ENCODE data around the gene FRY. TPM values are rescaled to one million over a fixed set of nuclear protein-coding genes. Genes with fewer than 3 reads are reported as not detected.

The FRY gene
- polyA plus RNA-seq, 2 donors, result 2.4 to 4.3 TPM

GRCh38 chr13:32086791-32087441 is 55.3 kb downstream of the FRY start:
- WGBS, 2 donors, result 72 to 79% methylated on average over 4 of the region's 4 CpGs
- Histone ChIP-seq H3K4me3 (ENCODE audit: low read depth in 1 of 2, low read length in 2 of 2) (no peak overlapping the region), H3K27ac (ENCODE audit: low read depth in 2 of 2, low read length in 1 of 2) (no peak overlapping the region), H3K9me3 (ENCODE audit: control insufficient read depth in 2 of 2, insufficient read depth in 1 of 2, low read depth in 1 of 2, low read length in 1 of 2) (no peaks in the 10 kb centered on the region), H3K27me3 (ENCODE audit: control insufficient read depth in 1 of 2, insufficient read depth in 2 of 2, low read length in 2 of 2) (no peaks in the 10 kb centered on the region), H3K4me1 (ENCODE audit: control insufficient read depth in 2 of 2, insufficient read depth in 2 of 2, low read length in 1 of 2) (no peaks in the 10 kb centered on the region), H3K36me3 (ENCODE audit: control insufficient read depth in 2 of 2, insufficient read depth in 2 of 2, low read length in 1 of 2) (no peaks in the 10 kb centered on the region)

DNA sequence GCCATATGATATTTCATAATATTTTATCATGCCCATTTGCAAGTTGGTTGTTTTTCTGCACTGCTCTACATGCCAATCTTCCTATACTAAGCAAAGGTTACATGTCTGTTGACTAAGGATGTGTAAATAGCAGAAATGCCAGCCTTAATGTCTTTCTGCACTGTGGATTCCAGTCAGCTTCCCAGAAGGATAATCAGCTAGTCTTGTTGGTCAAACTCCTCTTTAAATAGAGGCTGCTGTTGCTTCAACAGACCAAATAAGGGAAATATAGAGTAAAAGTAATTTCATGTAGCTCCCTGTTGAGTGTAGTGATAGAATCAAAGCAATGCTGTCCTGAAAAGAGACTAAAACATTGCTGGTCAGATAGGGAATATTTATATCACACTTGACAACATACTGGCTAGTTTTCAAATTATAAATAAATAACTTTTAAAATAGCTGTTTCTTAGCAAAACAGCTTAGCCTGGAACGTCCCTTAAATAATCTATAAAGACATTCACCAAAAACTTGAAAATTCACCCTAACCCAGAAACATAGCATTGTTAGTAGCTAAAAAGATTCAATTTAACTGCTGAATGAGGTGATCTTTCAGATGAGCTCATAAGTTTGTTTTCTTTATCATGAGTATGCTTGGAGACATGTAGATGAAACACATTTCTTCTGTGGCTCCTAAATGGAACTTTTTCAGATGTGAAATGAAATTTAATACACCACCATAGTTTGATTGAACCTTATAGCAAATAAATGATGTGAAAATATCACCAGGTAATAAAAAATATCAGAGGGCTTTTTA is 56.6 kb downstream of the FRY start:
- H3K4me1 ChIP-seq (ENCODE audit: control insufficient read depth in 2 of 2, insufficient read depth in 2 of 2, low read length in 1 of 2), result no peaks in the 10 kb centered on the region
- H3K9me3 ChIP-seq (ENCODE audit: control insufficient read depth in 2 of 2, insufficient read depth in 1 of 2, low read depth in 1 of 2, low read length in 1 of 2), result no peaks in the 10 kb centered on the region
- WGBS, 2 donors, result 62 to 76% methylated on average over 1 of the region's 1 CpG
- no peaks in the 10 kb centered on the region for H3K36me3 ChIP-seq (ENCODE audit: control insufficient read depth in 2 of 2, insufficient read depth in 2 of 2, low read length in 1 of 2)
- no peak overlapping the region for H3K27ac ChIP-seq (ENCODE audit: low read depth in 2 of 2, low read length in 1 of 2)
- H3K27me3 ChIP-seq (ENCODE audit: control insufficient read depth in 1 of 2, insufficient read depth in 2 of 2, low read length in 2 of 2), result no peaks in the 10 kb centered on the region
- no peak overlapping the region for H3K4me3 ChIP-seq (ENCODE audit: low read depth in 1 of 2, low read length in 2 of 2)

GRCh38 chr13:32092496-32092895 is 60.9 kb downstream of the FRY start:
- WGBS, 2 donors, result 86 to 89% methylated on average over 5 of the region's 5 CpGs
- Histone ChIP-seq H3K36me3 (ENCODE audit: control insufficient read depth in 2 of 2, insufficient read depth in 2 of 2, low read length in 1 of 2) (no peaks in the 10 kb centered on the region), H3K27me3 (ENCODE audit: control insufficient read depth in 1 of 2, insufficient read depth in 2 of 2, low read length in 2 of 2) (no peaks in the 10 kb centered on the region), H3K27ac (ENCODE audit: low read depth in 2 of 2, low read length in 1 of 2) (no peak overlapping the region), H3K4me1 (ENCODE audit: control insufficient read depth in 2 of 2, insufficient read depth in 2 of 2, low read length in 1 of 2) (no peaks in the 10 kb centered on the region), H3K9me3 (ENCODE audit: control insufficient read depth in 2 of 2, insufficient read depth in 1 of 2, low read depth in 1 of 2, low read length in 1 of 2) (no peaks in the 10 kb centered on the region), H3K4me3 (ENCODE audit: low read depth in 1 of 2, low read length in 2 of 2) (no peak overlapping the region)

DNA sequence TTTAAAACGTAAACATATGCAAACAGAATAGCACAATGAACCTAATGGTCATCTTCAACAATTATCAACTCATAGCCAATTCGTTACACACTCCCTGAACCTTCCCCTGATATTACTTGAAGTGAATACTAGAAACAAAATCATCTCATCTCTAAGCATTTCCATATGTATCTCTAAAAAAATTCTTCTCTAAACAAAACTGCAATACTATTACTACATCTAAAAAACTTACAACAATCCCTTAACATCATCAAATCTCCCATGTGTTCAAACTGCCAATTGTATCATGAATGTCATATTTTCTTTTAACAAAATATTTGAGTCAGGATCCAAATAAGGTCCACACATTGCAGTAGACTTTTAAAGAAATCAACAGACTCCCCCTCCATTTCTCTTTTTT is 61.4 kb downstream of the FRY start:
- no peaks in the 10 kb centered on the region for H3K9me3 ChIP-seq (ENCODE audit: control insufficient read depth in 2 of 2, insufficient read depth in 1 of 2, low read depth in 1 of 2, low read length in 1 of 2)
- H3K4me1 ChIP-seq (ENCODE audit: control insufficient read depth in 2 of 2, insufficient read depth in 2 of 2, low read length in 1 of 2), result no peaks in the 10 kb centered on the region
- H3K27me3 ChIP-seq (ENCODE audit: control insufficient read depth in 1 of 2, insufficient read depth in 2 of 2, low read length in 2 of 2), result no peaks in the 10 kb centered on the region
- no peaks in the 10 kb centered on the region for H3K36me3 ChIP-seq (ENCODE audit: control insufficient read depth in 2 of 2, insufficient read depth in 2 of 2, low read length in 1 of 2)
- no peak overlapping the region for H3K4me3 ChIP-seq (ENCODE audit: low read depth in 1 of 2, low read length in 2 of 2)
- no peak overlapping the region for H3K27ac ChIP-seq (ENCODE audit: low read depth in 2 of 2, low read length in 1 of 2)
- 83 to 85% methylated on average over 2 of the region's 2 CpGs for WGBS, 2 donors

DNA sequence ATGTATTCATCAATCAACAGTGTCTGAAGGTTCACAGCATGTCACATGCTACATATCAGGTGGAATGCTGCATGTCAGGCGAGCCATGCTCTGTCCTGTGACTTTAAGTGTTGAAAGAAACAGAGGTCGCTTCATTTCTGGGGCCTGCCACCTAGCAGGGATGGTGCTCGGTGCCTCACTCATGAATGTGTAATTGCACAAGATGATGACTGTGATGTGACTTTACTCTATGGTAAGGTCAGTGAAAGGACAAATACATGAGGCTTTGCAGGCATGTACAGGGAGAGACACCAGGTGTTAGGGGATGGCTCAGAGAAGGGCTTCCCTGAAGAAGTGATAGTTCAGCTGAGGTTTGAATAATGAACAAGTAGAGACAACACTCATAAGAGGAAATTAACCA is 66.7 kb downstream of the FRY start:
- WGBS, 2 donors, result 86 to 94% methylated on average over 3 of the region's 3 CpGs
- no peaks in the 10 kb centered on the region for H3K36me3 ChIP-seq (ENCODE audit: control insufficient read depth in 2 of 2, insufficient read depth in 2 of 2, low read length in 1 of 2)
- no peak overlapping the region for H3K27ac ChIP-seq (ENCODE audit: low read depth in 2 of 2, low read length in 1 of 2)

DNA sequence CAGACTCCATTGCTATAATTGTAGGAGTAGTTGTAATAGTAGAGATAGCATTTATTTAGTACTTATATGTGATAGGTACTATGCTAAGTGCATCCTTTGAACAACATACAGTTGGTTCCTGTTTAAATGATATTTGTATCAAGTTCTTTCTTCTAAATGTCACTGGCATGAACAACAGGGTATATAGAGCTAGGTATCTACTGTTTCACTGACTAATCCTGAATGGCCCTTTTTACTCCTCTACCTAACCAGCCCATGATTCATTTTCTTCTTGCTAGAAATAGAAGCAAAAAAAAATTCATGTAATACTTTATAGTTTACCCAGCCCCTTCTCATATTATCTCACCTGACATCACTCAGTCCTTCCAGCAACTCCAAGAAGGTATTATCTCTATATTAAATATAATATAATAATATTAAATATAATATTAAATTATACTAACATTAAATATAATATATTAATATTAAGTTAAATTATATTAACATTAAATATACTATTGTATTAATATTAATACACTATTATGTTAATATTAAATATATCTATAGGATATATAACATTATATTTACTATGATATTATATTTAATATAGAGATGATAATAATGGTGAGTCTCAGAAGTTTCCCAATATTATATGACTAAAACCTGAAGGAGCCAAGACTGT is 74.2 kb downstream of the FRY start:
- Histone ChIP-seq H3K27ac (ENCODE audit: low read depth in 2 of 2, low read length in 1 of 2) (no peak overlapping the region), H3K9me3 (ENCODE audit: control insufficient read depth in 2 of 2, insufficient read depth in 1 of 2, low read depth in 1 of 2, low read length in 1 of 2) (no peaks in the 10 kb centered on the region), H3K36me3 (ENCODE audit: control insufficient read depth in 2 of 2, insufficient read depth in 2 of 2, low read length in 1 of 2) (no peaks in the 10 kb centered on the region), H3K27me3 (ENCODE audit: control insufficient read depth in 1 of 2, insufficient read depth in 2 of 2, low read length in 2 of 2) (no peaks in the 10 kb centered on the region), H3K4me1 (ENCODE audit: control insufficient read depth in 2 of 2, insufficient read depth in 2 of 2, low read length in 1 of 2) (no peaks in the 10 kb centered on the region), H3K4me3 (ENCODE audit: low read depth in 1 of 2, low read length in 2 of 2) (no peak overlapping the region)

More for the DNA sequence above, 66.7 kb downstream of the FRY start:
- H3K9me3 ChIP-seq (ENCODE audit: control insufficient read depth in 2 of 2, insufficient read depth in 1 of 2, low read depth in 1 of 2, low read length in 1 of 2), result no peaks in the 10 kb centered on the region
- H3K4me1 ChIP-seq (ENCODE audit: control insufficient read depth in 2 of 2, insufficient read depth in 2 of 2, low read length in 1 of 2), result no peaks in the 10 kb centered on the region
- H3K4me3 ChIP-seq (ENCODE audit: low read depth in 1 of 2, low read length in 2 of 2), result no peak overlapping the region
- no peaks in the 10 kb centered on the region for H3K27me3 ChIP-seq (ENCODE audit: control insufficient read depth in 1 of 2, insufficient read depth in 2 of 2, low read length in 2 of 2)

DNA sequence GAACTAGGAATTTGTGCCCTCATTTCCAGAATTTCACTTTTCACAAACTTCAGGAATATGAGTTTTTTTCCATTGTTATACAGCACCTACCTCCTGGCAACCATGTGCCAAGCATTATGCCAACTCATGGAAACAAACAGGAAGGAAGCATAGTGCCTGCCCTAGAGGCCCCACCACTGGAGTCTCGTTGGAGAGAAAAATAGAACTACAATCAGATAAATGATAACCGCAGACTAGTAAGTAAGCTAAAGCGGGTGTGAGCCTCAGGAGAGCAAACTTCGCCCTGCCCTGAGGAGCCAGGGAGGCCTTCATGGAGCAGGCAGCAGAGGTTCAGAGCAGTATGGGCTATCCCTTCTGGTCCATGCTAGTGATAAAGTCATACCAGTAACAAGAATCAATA is 75.9 kb downstream of the FRY start:
- H3K4me1 ChIP-seq (ENCODE audit: control insufficient read depth in 2 of 2, insufficient read depth in 2 of 2, low read length in 1 of 2), result no peaks in the 10 kb centered on the region
- no peaks in the 10 kb centered on the region for H3K27me3 ChIP-seq (ENCODE audit: control insufficient read depth in 1 of 2, insufficient read depth in 2 of 2, low read length in 2 of 2)
- H3K27ac ChIP-seq (ENCODE audit: low read depth in 2 of 2, low read length in 1 of 2), result no peak overlapping the region
- H3K4me3 ChIP-seq (ENCODE audit: low read depth in 1 of 2, low read length in 2 of 2), result no peak overlapping the region
- H3K36me3 ChIP-seq (ENCODE audit: control insufficient read depth in 2 of 2, insufficient read depth in 2 of 2, low read length in 1 of 2), result no peaks in the 10 kb centered on the region
- 73 to 77% methylated on average over 4 of the region's 4 CpGs for WGBS, 2 donors
- H3K9me3 ChIP-seq (ENCODE audit: control insufficient read depth in 2 of 2, insufficient read depth in 1 of 2, low read depth in 1 of 2, low read length in 1 of 2), result no peaks in the 10 kb centered on the region

GRCh38 chr13:32107973-32108372 is 76.4 kb downstream of the FRY start:
- Histone ChIP-seq H3K27me3 (ENCODE audit: control insufficient read depth in 1 of 2, insufficient read depth in 2 of 2, low read length in 2 of 2) (no peaks in the 10 kb centered on the region), H3K9me3 (ENCODE audit: control insufficient read depth in 2 of 2, insufficient read depth in 1 of 2, low read depth in 1 of 2, low read length in 1 of 2) (no peaks in the 10 kb centered on the region), H3K27ac (ENCODE audit: low read depth in 2 of 2, low read length in 1 of 2) (no peak overlapping the region), H3K4me1 (ENCODE audit: control insufficient read depth in 2 of 2, insufficient read depth in 2 of 2, low read length in 1 of 2) (no peaks in the 10 kb centered on the region), H3K4me3 (ENCODE audit: low read depth in 1 of 2, low read length in 2 of 2) (no peak overlapping the region), H3K36me3 (ENCODE audit: control insufficient read depth in 2 of 2, insufficient read depth in 2 of 2, low read length in 1 of 2) (no peaks in the 10 kb centered on the region)
- 63 to 71% methylated on average over 2 of the region's 2 CpGs for WGBS, 2 donors

- Histone ChIP-seq H3K27me3 (ENCODE audit: control insufficient read depth in 1 of 2, insufficient read depth in 2 of 2, low read length in 2 of 2) (no peaks in the 10 kb centered on the region), H3K36me3 (ENCODE audit: control insufficient read depth in 2 of 2, insufficient read depth in 2 of 2, low read length in 1 of 2) (peaks cover 0 to 3% of the 10 kb centered on the region in 2 donors), H3K4me1 (ENCODE audit: control insufficient read depth in 2 of 2, insufficient read depth in 2 of 2, low read length in 1 of 2) (no peaks in the 10 kb centered on the region), H3K4me3 (ENCODE audit: low read depth in 1 of 2, low read length in 2 of 2) (no peak overlapping the region), H3K27ac (ENCODE audit: low read depth in 2 of 2, low read length in 1 of 2) (no peak overlapping the region), H3K9me3 (ENCODE audit: control insufficient read depth in 2 of 2, insufficient read depth in 1 of 2, low read depth in 1 of 2, low read length in 1 of 2) (no peaks in the 10 kb centered on the region)
- 73 to 93% methylated on average over 1 of the region's 1 CpG for WGBS, 2 donors
These were observed 82.0 kb downstream of the FRY start for GRCh38 chr13:32113532-32113931.
